Heart right ventricle (tissue), 16 donors: ENCODE results near the gene FERMT2. TPM values are rescaled to one million over a fixed set of nuclear protein-coding genes. Genes with fewer than 3 reads are reported as not detected.
A peak's percentile ranks its signal among the peaks of the same experiment; 100 is the strongest.

ENCODE experiments used
- ATAC-seq, 8 donors: fragments of 200-7000 bp; cut with Tn5 transposase; one replicate each; pipeline ENCODE4 v1.9.1; 2020; ENCODE audit warnings: mild to moderate bottlenecking in 8 of 8, moderate library complexity in 8 of 8, moderate number of reproducible peaks in 1 of 8
- DNase-seq, 2 donors: peaks; one replicate each; pipeline ENCODE4 v3.0.0-alpha.2; 2020
- H3K27ac ChIP-seq, 10 donors: fragments of 200-600 bp; sonication (generic) in 2 of 10; one replicate each; pipeline versions ENCODE4 v1.5.0 to v1.8.0; 2020 to 2022; ENCODE audit warnings: mild to moderate bottlenecking in 3 of 10
- H3K27me3 ChIP-seq, 7 donors: fragments of 200-600 bp; one replicate each; pipeline ENCODE4 v1.8.0; 2021 to 2022; ENCODE audit warnings: mild to moderate bottlenecking in 2 of 7
- H3K36me3 ChIP-seq, 9 donors: fragments of 200-600 bp; sonication (generic) in 1 of 9; one replicate each; pipeline versions ENCODE4 v1.5.0 to v1.8.0; 2020 to 2022; ENCODE audit warnings: mild to moderate bottlenecking in 2 of 9
- H3K4me1 ChIP-seq, 9 donors: fragments of 200-600 bp; sonication (generic) in 1 of 9; one replicate each; pipeline versions ENCODE4 v1.5.0 to v1.8.0; 2020 to 2022; ENCODE audit warnings: mild to moderate bottlenecking in 4 of 9
- H3K4me3 ChIP-seq, 10 donors: fragments of 200-600 bp; sonication (generic) in 2 of 10; one replicate each; pipeline versions ENCODE4 v1.5.0 to v1.8.0; 2020 to 2022; ENCODE audit warnings: mild to moderate bottlenecking in 7 of 10, moderate library complexity in 2 of 10
- H3K9me3 ChIP-seq, 11 donors: fragments of 200-600 bp in 10 of 11; sonication (generic) in 2 of 11; one replicate each; pipeline versions ENCODE4 v1.5.0 to v1.8.0; 2013 to 2022; ENCODE audit warnings: mild to moderate bottlenecking in 2 of 11, control low read depth in 1 of 11, moderate library complexity in 1 of 11
- CTCF ChIP-seq, 9 donors: fragments of 200-600 bp; sonication (generic) in 2 of 9; IDR thresholded peaks; one replicate each; pipeline versions ENCODE4 v1.5.0 to v1.8.0; 2021 to 2022; ENCODE audit warnings: antibody characterized with exemption in 9 of 9, mild to moderate bottlenecking in 5 of 9, moderate library complexity in 1 of 9
- WGBS, 2 donors: extraction: QIAGEN DNeasy Blood & Tissue Kit; methylation state at CpG; one replicate each; pipeline ENCODE4 v1.1.7; 2013; ENCODE audit warnings: inconsistent platforms in 1 of 2; 5-methylcytosine and 5-hydroxymethylcytosine counted together
- intact Hi-C, 10 donors: fragments of 100-400 bp; cut with DNase I; formaldehyde crosslinking; loops; one replicate each; pipeline versions ENCODE4 v1.11.1 to v1.14.2; 2022
- polyA plus RNA-seq, 2 donors: library from polyadenylated mRNA; stranded (reverse); fragments of 200-250 nt; gene quantifications; one replicate each; pipeline ENCODE4 v1.2.3, GENCODE V29; 2013
- total RNA-seq, 10 donors: library from RNA; stranded (reverse); fragmentation: NEBNext Ultra II Directional in 3 of 10; extraction: Animal tissue kit (Norgen Biotek cat#: 25700) in 3 of 10; gene quantifications; one replicate each; pipeline versions ENCODE4 v1.2.1 to v1.2.4, GENCODE V29; 2021 to 2023
- donor health status: Arrhythmogenic right ventricular cardiomyopathy.
- donor health status: ischemic (EF 13 %, LVEDD 7.1; RV severe dilation, severe dysfunction).
- donor health status: healthy with polysubstance abuse.
- donor health status: DM: no; HTN: yes; CAD: no.
- donor health status: DM: no; HTN: no; CAD: no.
- donor health status: ischemic (EF 25% LVEDD 6.9; RV normal size, moderate dysfunction).
- donor health status: ischemic (EF 25% LVEDD 5.7; RV mildly dilated, moderate dysfunction).
- donor health status: healthy.
- donor health status: DM: yes; HTN: yes; CAD: no.
- donor health status: Ischemic cardiomyopathy.
- donor health status: ischemic (EF 35%, LVEDD 5.7; RV mildly dilated, moderate dysfunction).
- donor health status: nonischemic (EF 11% LVEDD 7.7; RV severe dilation, severe dysfunction).
- donor health status: DM: yes; HTN: yes; CAD: no.
- donor health status: PGD.
- donor health status: ischemic (EF 29% LVEDD 5.4; RV normal size, mild dysfunction).
- donor health status: nonischemic (EF 23%, LVEDD 6.1; RV moderate dilation, normal function).

FERMT2 gene
- total and polyA plus RNA-seq, 12 donors: 45.7 to 175 (median 111) TPM

- H3K27ac ChIP-seq: peak overlapping the region in 5 of 10 donors; percentile 2 to 55 (median 28)
- TF ChIP-seq CTCF (IDR thresholded peaks at IDR 0.05): no peak
- intact Hi-C loops: no loop called here
Measured at GRCh38 chr14:52853522-52853854, 97.4 kb downstream of the FERMT2 start.

GRCh38 chr14:52852810-52853521 is 97.9 kb downstream of the FERMT2 start:
- intact Hi-C loops: no loop called here
- peaks cover 0 to 22% (median 14%) of the 10 kb centered on the region in 9 donors for H3K4me1 ChIP-seq
- H3K9me3 ChIP-seq: no peaks in the 10 kb centered on the region
- no peak for TF ChIP-seq CTCF (IDR thresholded peaks at IDR 0.05)
- H3K27me3 ChIP-seq: no peaks in the 10 kb centered on the region
- WGBS, 2 donors: 27 to 30% methylated on average over 2 of the region's 2 CpGs
- DNase-seq (no peak), ATAC-seq (no peak)
- peak overlapping the region in 6 of 10 donors; percentile 2 to 55 (median 28) for H3K27ac ChIP-seq
- no peak overlapping the region for H3K4me3 ChIP-seq
- peaks cover 0 to 23% (median 8%) of the 10 kb centered on the region in 9 donors for H3K36me3 ChIP-seq

More at GRCh38 chr14:52853522-52853854, 97.4 kb downstream of the FERMT2 start:
- DNase-seq (no peak), ATAC-seq (no peak)
- Histone ChIP-seq H3K36me3 (peaks cover 0 to 28% (median 8%) of the 10 kb centered on the region in 9 donors), H3K27me3 (no peaks in the 10 kb centered on the region), H3K4me3 (no peak overlapping the region), H3K4me1 (peaks cover 0 to 22% (median 14%) of the 10 kb centered on the region in 9 donors), H3K9me3 (no peaks in the 10 kb centered on the region)
- 63 to 66% methylated on average over 3 of the region's 3 CpGs for WGBS, 2 donors

GRCh38 chr14:52850451-52850909 is 100.4 kb downstream of the FERMT2 start:
- Histone ChIP-seq H3K36me3 (peaks cover 0 to 3% (median 0%) of the 10 kb centered on the region in 9 donors), H3K4me3 (no peak overlapping the region), H3K9me3 (no peaks in the 10 kb centered on the region), H3K27ac (no peak overlapping the region), H3K27me3 (no peaks in the 10 kb centered on the region), H3K4me1 (peaks cover 0 to 26% (median 14%) of the 10 kb centered on the region in 9 donors)
- intact Hi-C loops: no loop called here
- WGBS, 2 donors: 78 to 87% methylated on average over 7 of the region's 7 CpGs
- no peak for DNase-seq
- no peak for TF ChIP-seq CTCF (IDR thresholded peaks at IDR 0.05)
- no peak for ATAC-seq

- ATAC-seq (no peak), DNase-seq (no peak)
- no peaks in the 10 kb centered on the region for H3K9me3 ChIP-seq
- H3K4me3 ChIP-seq: no peak overlapping the region
- TF ChIP-seq CTCF (IDR thresholded peaks at IDR 0.05): no peak
- H3K27me3 ChIP-seq: no peaks in the 10 kb centered on the region
- intact Hi-C loops: no loop called here
- 88 to 95% methylated on average over 5 of the region's 5 CpGs for WGBS, 2 donors
- H3K27ac ChIP-seq: peak overlapping the region in 3 of 10 donors; percentile 1 to 21 (median 5)
- peaks cover 0 to 41% (median 25%) of the 10 kb centered on the region in 9 donors for H3K4me1 ChIP-seq
- no peaks in the 10 kb centered on the region for H3K36me3 ChIP-seq
Measured at GRCh38 chr14:52848626-52849025, 102.2 kb downstream of the FERMT2 start.
